GM12874 (cell line): ENCODE measurements around the gene APAF1.

Experiments
- TF ChIP-seq, protein P1 (sequence below): IDR thresholded peaks from 2 replicates; pipeline ENCODE4 v1.5.1; 2011; ENCODE audit warnings: low read depth, mild to moderate bottlenecking, control low read depth, low read length, moderate library complexity; ENCODE audit not compliant: insufficient read depth

APAF1 gene

DNA sequence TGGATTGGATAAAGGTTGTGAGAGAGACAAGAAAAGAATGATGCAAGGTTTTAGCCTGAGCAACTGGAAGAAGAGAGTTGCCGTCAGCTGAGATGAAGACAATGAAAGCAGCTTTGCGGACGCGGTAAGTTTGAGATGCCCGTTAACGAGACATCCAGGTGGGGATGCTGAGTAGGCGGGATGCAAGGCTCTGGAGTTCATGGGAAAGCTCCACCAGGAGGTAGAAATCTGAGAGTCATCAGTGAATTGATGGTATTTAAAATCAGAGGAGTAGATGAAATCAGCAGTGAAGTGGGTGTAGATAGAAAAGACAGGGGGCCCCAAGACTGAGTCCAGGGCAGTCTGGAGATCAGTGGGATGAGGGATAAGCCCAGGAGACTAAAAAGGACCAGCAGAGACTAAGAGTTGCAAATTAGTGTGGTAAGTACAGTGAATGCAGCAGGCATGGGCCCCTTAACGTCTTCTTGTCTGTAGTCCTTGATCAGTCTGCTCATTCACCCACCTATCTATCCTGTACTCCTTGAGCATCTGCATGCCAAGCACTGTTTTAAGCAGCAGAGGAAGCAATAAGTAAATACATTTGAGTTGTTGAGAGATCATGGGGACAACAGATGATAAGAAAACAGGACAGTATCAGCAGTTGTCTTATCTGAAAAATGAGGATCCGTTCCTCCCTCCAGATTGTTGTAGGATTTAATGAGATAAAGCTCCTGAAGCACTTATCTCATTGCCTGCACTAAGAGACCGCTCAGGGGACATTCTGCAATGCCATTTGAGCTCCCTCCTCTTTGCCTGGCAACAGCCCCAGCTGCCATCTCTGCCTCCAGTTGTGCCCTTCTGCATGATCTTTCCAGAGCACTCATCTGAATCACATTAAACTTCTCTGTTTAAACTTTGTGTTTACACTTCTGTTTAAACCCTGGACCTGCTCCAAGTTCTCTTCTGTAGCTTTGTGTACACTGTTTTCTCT lies 91.5 kb downstream of the APAF1 start:
- TF ChIP-seq, protein P1, sequence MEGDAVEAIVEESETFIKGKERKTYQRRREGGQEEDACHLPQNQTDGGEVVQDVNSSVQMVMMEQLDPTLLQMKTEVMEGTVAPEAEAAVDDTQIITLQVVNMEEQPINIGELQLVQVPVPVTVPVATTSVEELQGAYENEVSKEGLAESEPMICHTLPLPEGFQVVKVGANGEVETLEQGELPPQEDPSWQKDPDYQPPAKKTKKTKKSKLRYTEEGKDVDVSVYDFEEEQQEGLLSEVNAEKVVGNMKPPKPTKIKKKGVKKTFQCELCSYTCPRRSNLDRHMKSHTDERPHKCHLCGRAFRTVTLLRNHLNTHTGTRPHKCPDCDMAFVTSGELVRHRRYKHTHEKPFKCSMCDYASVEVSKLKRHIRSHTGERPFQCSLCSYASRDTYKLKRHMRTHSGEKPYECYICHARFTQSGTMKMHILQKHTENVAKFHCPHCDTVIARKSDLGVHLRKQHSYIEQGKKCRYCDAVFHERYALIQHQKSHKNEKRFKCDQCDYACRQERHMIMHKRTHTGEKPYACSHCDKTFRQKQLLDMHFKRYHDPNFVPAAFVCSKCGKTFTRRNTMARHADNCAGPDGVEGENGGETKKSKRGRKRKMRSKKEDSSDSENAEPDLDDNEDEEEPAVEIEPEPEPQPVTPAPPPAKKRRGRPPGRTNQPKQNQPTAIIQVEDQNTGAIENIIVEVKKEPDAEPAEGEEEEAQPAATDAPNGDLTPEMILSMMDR = no peak

DNA sequence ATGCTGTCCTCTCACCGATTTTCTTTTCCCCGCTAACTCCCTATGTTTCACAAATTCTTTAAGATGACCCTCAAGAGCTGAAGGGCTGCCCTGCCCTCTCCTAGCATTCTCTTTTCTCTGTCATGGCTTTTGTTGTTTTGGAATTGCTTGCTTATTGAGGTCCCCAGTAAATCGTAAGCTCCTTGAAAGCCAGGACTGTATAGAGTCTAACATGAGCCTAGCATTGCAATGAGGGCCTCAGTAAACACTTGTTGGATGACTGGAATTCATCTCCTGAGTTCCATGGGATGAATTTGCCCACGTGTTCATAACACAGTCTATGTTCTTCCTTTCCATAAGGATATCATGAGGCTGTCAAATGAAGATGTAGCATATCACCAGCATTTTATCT lies 92.2 kb downstream of the APAF1 start:
- TF ChIP-seq, protein P1 = no peak

DNA sequence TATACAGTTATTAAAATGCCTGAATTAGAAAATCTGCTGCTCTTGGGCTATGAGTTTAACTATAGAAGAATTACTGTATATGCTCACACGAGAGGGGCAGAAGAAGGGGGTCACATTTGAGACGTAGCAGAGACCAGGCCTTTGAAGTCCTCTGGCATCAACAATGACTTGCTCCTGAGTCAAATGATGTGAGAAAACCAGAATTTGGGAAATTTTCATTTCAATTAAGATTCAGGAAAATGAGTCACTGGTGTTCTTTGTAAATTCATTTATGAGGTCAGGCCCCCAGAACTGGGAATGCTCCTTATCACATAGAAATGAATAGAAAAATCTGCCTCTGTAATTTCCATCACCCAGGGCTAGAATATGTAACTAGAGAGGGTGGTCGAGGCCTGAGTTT lies 92.9 kb downstream of the APAF1 start:
- TF ChIP-seq, protein P1 = no peak

DNA sequence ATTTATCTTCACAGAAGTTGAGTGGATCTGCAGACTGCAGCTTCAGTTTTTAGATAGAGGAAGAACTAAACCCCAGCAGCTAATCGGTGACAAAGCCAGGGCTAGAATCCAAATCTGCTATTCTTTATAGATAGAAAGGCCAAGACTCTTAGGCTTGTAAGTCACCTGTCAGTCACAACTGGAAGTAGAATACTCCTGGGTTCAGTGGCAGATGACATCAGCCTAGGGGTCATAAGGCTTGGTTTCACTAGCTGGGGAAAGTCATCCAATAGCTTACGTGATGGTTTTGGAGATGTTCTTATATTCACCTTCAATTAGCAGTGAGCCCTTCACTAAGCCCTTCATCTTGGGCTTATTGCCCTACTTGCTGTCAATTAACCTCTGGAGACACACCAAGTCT lies 93.4 kb downstream of the APAF1 start:
- TF ChIP-seq, protein P1 = no peak

DNA sequence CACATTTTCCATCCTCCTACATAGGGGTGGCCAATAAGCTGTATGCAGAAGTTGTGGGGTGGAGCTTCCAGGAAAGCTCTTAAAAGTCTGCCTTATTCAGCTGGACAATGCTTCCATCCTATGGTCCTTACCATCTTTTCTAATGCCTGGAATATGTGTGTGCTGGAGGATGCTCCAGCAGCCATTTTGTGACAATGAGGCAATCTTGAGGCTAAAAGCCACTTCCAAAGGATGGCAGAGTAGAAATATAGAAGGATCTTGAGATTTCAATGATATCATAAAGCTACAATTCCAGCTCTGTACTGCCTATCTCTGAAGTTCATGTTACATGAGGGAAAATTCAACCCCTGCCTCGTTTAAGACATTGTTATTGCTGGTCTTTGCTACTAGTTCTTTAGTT lies 95.7 kb downstream of the APAF1 start:
- TF ChIP-seq, protein P1 = no peak

GRCh38 chr12:98741196-98741555 lies 96.1 kb downstream of the APAF1 start:
- TF ChIP-seq, protein P1 = no peak

GRCh38 chr12:98741556-98742265 lies 96.6 kb downstream of the APAF1 start:
- TF ChIP-seq, protein P1 = no peak
